Activated CD4-positive, alpha-beta T cell treated with anti-CD3 and anti-CD28 coated beads for 24 hours (primary cell): ENCODE data around the gene GNAQ.

Experiments used
- DNase-seq, 2 donors: peaks; one replicate each; pipeline ENCODE4 v3.0.0-alpha.2; 2020; ENCODE audit warnings: low read depth in 2 of 2

GNAQ gene

GRCh38 chr9:77843871-77844155, 187.8 kb downstream of the GNAQ start:
- no peak for DNase-seq

GRCh38 chr9:77843076-77843870, 188.3 kb downstream of the GNAQ start:
- DNase-seq: no peak

- DNase-seq: no peak
Observed at GRCh38 chr9:77841739-77842386, 189.7 kb downstream of the GNAQ start.

GRCh38 chr9:77839459-77840140, 192.0 kb downstream of the GNAQ start:
- DNase-seq: no peak

- DNase-seq: no peak
Observed at GRCh38 chr9:77838986-77839385, 192.6 kb downstream of the GNAQ start.

- no peak for DNase-seq
Observed at GRCh38 chr9:77834898-77835488, 196.6 kb downstream of the GNAQ start.

GRCh38 chr9:77833561-77834429, 197.8 kb downstream of the GNAQ start:
- DNase-seq: no peak

GRCh38 chr9:77832639-77833038, 199.0 kb downstream of the GNAQ start:
- DNase-seq: no peak

GRCh38 chr9:77831781-77832180, 199.8 kb downstream of the GNAQ start:
- no peak for DNase-seq

GRCh38 chr9:77830618-77831285, 200.9 kb downstream of the GNAQ start:
- DNase-seq: no peak

GRCh38 chr9:77829420-77829819, 202.2 kb downstream of the GNAQ start:
- DNase-seq: no peak

- no peak for DNase-seq
Observed at GRCh38 chr9:77827104-77827784, 204.4 kb downstream of the GNAQ start.

GRCh38 chr9:77826621-77827020, 205.0 kb downstream of the GNAQ start:
- DNase-seq: no peak

GRCh38 chr9:77826116-77826515, 205.5 kb downstream of the GNAQ start:
- DNase-seq: no peak

- no peak for DNase-seq
Observed at GRCh38 chr9:77825361-77825760, 206.2 kb downstream of the GNAQ start.

- DNase-seq: no peak
Observed at GRCh38 chr9:77820293-77820954, 211.2 kb downstream of the GNAQ start.

GRCh38 chr9:77819657-77820056, 212.0 kb downstream of the GNAQ start:
- DNase-seq: no peak

- DNase-seq: no peak
Observed at GRCh38 chr9:77817590-77818311, 213.9 kb downstream of the GNAQ start.

- DNase-seq: no peak
Observed at GRCh38 chr9:77816641-77817341, 214.8 kb downstream of the GNAQ start.
